Testis (tissue), 3 donors: ENCODE data around the gene SERINC4. TPM values are rescaled to one million over a fixed set of nuclear protein-coding genes. Genes with fewer than 3 reads are reported as not detected.
A peak's percentile ranks its signal among the peaks of the same experiment; 100 is the strongest.

Experiments
- DNase-seq: peaks from one replicate; pipeline ENCODE4 v3.0.0-alpha.2; 2019
- H3K27ac ChIP-seq, 2 donors: fragments of 200-600 bp; sonication (generic); one replicate each; pipeline ENCODE4 v1.5.1; 2019
- H3K27me3 ChIP-seq: fragments of 200-600 bp; sonication (generic); one replicate; pipeline ENCODE4 v1.5.1; 2019
- H3K36me3 ChIP-seq: fragments of 200-600 bp; sonication (generic); one replicate; pipeline ENCODE4 v1.5.1; 2017; ENCODE audit warnings: low read depth; ENCODE audit errors: missing control alignments
- H3K4me1 ChIP-seq: fragments of 200-600 bp; sonication (generic); one replicate; pipeline ENCODE4 v1.5.1; 2019
- H3K4me3 ChIP-seq, 2 donors: fragments of 200-600 bp; sonication (generic); one replicate each; pipeline ENCODE4 v1.5.1; 2017 to 2019
- H3K9me3 ChIP-seq: fragments of 200-600 bp; sonication (generic); one replicate; pipeline ENCODE4 v1.5.1; 2017
- CTCF ChIP-seq, 3 experiments: fragments of 450-650 bp in 2 of 3; fragments of 200-600 bp in 1 of 3; sonication (generic) in 1 of 3; IDR thresholded peaks; one replicate each; pipeline ENCODE4 v1.5.1; 2016 to 2019; ENCODE audit warnings: antibody characterized with exemption in 3 of 3, mild to moderate bottlenecking in 2 of 3, moderate library complexity in 1 of 3
- POLR2A ChIP-seq: fragments of 450-650 bp; IDR thresholded peaks from one replicate; pipeline ENCODE4 v1.6.1; 2017; ENCODE audit warnings: antibody characterized with exemption, mild to moderate bottlenecking, moderate library complexity
- WGBS, 2 donors: methylation state at CpG; one replicate each; pipeline ENCODE4 v1.1.5; 2018; 5-methylcytosine and 5-hydroxymethylcytosine counted together
- intact Hi-C: fragments of 100-400 bp; cut with DNase I; formaldehyde crosslinking; loops from one replicate; pipeline ENCODE4 v1.15.1; 2023; ENCODE audit warnings: low total_unique reads
- polyA plus RNA-seq: library from polyadenylated mRNA; stranded (reverse); fragments of 350-450 nt; fragmentation: Illumina TruSeq; extraction: RNeasy Lipid Tissue Mini Kit (QIAGEN cat#74804); gene quantifications from one replicate; pipeline ENCODE4 v1.2.3, GENCODE V29; 2014; ENCODE audit warnings: low read depth, low replicate concordance; ENCODE audit not compliant: insufficient read depth
- total RNA-seq, 2 donors: library from RNA; depleted of rRNA; stranded (reverse); fragments of >200 nt; gene quantifications; one replicate each; pipeline ENCODE4 v1.2.3, GENCODE V29; 2016

The SERINC4 gene
- total and polyA plus RNA-seq, 3 donors from 2014 or later, result 7.0 to 11.7 (median 11.7) TPM

GRCh38 chr15:43776718-43777266 is 23.2 kb downstream of the SERINC4 start, which contains the start of gene ELL3:
Gene ELL3, minus strand, starts transcription at chr15:43776966. Its CDS starts 65 bp downstream, at chr15:43776901.
- Histone ChIP-seq H3K4me3 (peak within 1 kb of the TSS; percentile 64 to 78), H3K4me1 (peaks cover 17% of the 10 kb centered on the region), H3K9me3 (no peaks in the 10 kb centered on the region), H3K36me3 (no peaks in the 10 kb centered on the region), H3K27ac (peak within 1 kb of the TSS; percentile 92 to 93), H3K27me3 (no peaks in the 10 kb centered on the region)
- TF ChIP-seq POLR2A, result no peak
- TF ChIP-seq CTCF (IDR thresholded peaks at IDR 0.05), result no peak
- WGBS, 2 donors, result 4% methylated on average over 37 of the region's 41 CpGs; no CpG with 5 or more reads in 1 of the 2 donors
- DNase-seq, result peak; percentile 78
- intact Hi-C loops, result no loop called here

GRCh38 chr15:43776101-43776717 is 23.8 kb downstream of the SERINC4 start:
- Histone ChIP-seq H3K4me3 (peak overlapping the region; percentile 64 to 78), H3K27me3 (no peaks in the 10 kb centered on the region), H3K4me1 (peaks cover 17% of the 10 kb centered on the region), H3K27ac (peak overlapping the region; percentile 92 to 93), H3K36me3 (no peaks in the 10 kb centered on the region), H3K9me3 (no peaks in the 10 kb centered on the region)
- intact Hi-C loops, result no loop called here
- TF ChIP-seq CTCF (IDR thresholded peaks at IDR 0.05), result no peak
- TF ChIP-seq POLR2A, result no peak
- WGBS, 2 donors, result 32 to 90% methylated on average over 2 to 35 of the region's 35 CpGs
- DNase-seq, result peak; percentile 48

GRCh38 chr15:43775411-43775965 is 24.5 kb downstream of the SERINC4 start:
- peak; percentile 59 for DNase-seq
- Histone ChIP-seq H3K9me3 (no peaks in the 10 kb centered on the region), H3K4me3 (peak overlapping the region in 1 of 2 donors; percentile 78), H3K27me3 (no peaks in the 10 kb centered on the region), H3K36me3 (no peaks in the 10 kb centered on the region), H3K4me1 (peaks cover 17% of the 10 kb centered on the region), H3K27ac (peak overlapping the region in 1 of 2 donors; percentile 93)
- intact Hi-C loops, result no loop called here
- TF ChIP-seq CTCF (IDR thresholded peaks at IDR 0.05) (peak in 1 of 3 experiments; percentile 10), POLR2A (no peak)
- 63 to 89% methylated on average over 1 of the region's 1 CpG for WGBS, 2 donors

- intact Hi-C loops, result no loop called here
- no peaks in the 10 kb centered on the region for H3K27me3 ChIP-seq
- no peak for DNase-seq
- no peaks in the 10 kb centered on the region for H3K36me3 ChIP-seq
- peaks cover 17% of the 10 kb centered on the region for H3K4me1 ChIP-seq
- H3K27ac ChIP-seq, result no peak overlapping the region
- no peak overlapping the region for H3K4me3 ChIP-seq
- no peak for TF ChIP-seq POLR2A
- TF ChIP-seq CTCF (IDR thresholded peaks at IDR 0.05), result no peak
- 70 to 73% methylated on average over 4 of the region's 4 CpGs for WGBS, 2 donors
- H3K9me3 ChIP-seq, result no peaks in the 10 kb centered on the region
These were observed 26.0 kb downstream of the SERINC4 start for GRCh38 chr15:43774062-43774461.
